Neuronal stem cell (in vitro differentiated cells): ENCODE results near the gene ADH5. TPM values are rescaled to one million over a fixed set of nuclear protein-coding genes. Genes with fewer than 3 reads are reported as not detected.

Experiments used
- DNase-seq: peaks from one replicate; pipeline ENCODE4 v3.0.0-alpha.2; 2013; ENCODE audit warnings: low spot score
- H2AFZ ChIP-seq: one replicate; pipeline ENCODE4 v1.6.1; 2013; ENCODE audit warnings: mild to moderate bottlenecking, low read length, inconsistent platforms
- H2AK5ac ChIP-seq: 2 replicates; pipeline ENCODE4 v1.6.1; 2013; ENCODE audit warnings: low read depth, mild to moderate bottlenecking, inconsistent platforms, low read length, moderate library complexity, mixed read lengths
- H2BK120ac ChIP-seq: 2 replicates; pipeline ENCODE4 v1.6.1; 2013; ENCODE audit warnings: low read depth, mild to moderate bottlenecking, inconsistent platforms, low read length, moderate library complexity, mixed read lengths
- H2BK12ac ChIP-seq: one replicate; pipeline ENCODE4 v1.6.1; 2013; ENCODE audit warnings: low read length, inconsistent platforms
- H2BK15ac ChIP-seq: 2 replicates; pipeline ENCODE4 v1.6.1; 2013; ENCODE audit warnings: mild to moderate bottlenecking, low read length, inconsistent platforms, mixed read lengths
- H2BK5ac ChIP-seq: one replicate; pipeline ENCODE4 v1.6.1; 2013; ENCODE audit warnings: inconsistent platforms, mild to moderate bottlenecking, low read length, moderate library complexity
- H3K14ac ChIP-seq: one replicate; pipeline ENCODE4 v1.6.1; 2013; ENCODE audit warnings: low read length, inconsistent platforms
- H3K18ac ChIP-seq: 2 replicates; pipeline ENCODE4 v1.6.1; 2013; ENCODE audit warnings: low read length, inconsistent platforms
- H3K23ac ChIP-seq: 2 replicates; pipeline ENCODE4 v1.6.1; 2013; ENCODE audit warnings: low read depth, mild to moderate bottlenecking, mixed read lengths, low read length, inconsistent platforms; ENCODE audit not compliant: poor library complexity
- H3K27ac ChIP-seq: replicated peaks from 3 replicates; pipeline ENCODE4 v1.5.1; 2013; ENCODE audit warnings: low read length, inconsistent platforms
- H3K27me3 ChIP-seq, 3 experiments: 2 replicates each; pipeline ENCODE4 v1.6.1; 2013; ENCODE audit warnings: low read length in 3 of 3, mild to moderate bottlenecking in 2 of 3, inconsistent platforms in 1 of 3, low read depth in 1 of 3, mixed read lengths in 1 of 3, moderate library complexity in 1 of 3; ENCODE audit not compliant: control insufficient read depth in 3 of 3, insufficient read depth in 3 of 3
- H3K36me3 ChIP-seq, 2 donors: replicated peaks in 1 of 2; 2 replicates each; pipeline ENCODE4 v1.6.1; 2013; ENCODE audit warnings: low read length in 2 of 2; ENCODE audit not compliant: control insufficient read depth in 2 of 2, insufficient read depth in 2 of 2
- H3K4ac ChIP-seq: 2 replicates; pipeline ENCODE4 v1.6.1; 2013; ENCODE audit warnings: inconsistent platforms, mild to moderate bottlenecking, low read length, moderate library complexity
- H3K4me1 ChIP-seq, 2 donors: 1 replicate in 1 of 2; 2 replicates in 1 of 2; pipeline ENCODE4 v1.6.1; 2013; ENCODE audit warnings: low read length in 2 of 2, low read depth in 1 of 2; ENCODE audit not compliant: control insufficient read depth in 2 of 2, insufficient read depth in 1 of 2
- H3K4me2 ChIP-seq: one replicate; pipeline ENCODE4 v1.6.1; 2013; ENCODE audit warnings: mild to moderate bottlenecking, low read length, inconsistent platforms; ENCODE audit not compliant: insufficient read depth, poor library complexity, severe bottlenecking
- H3K4me3 ChIP-seq, 2 donors: 2 replicates each; pipeline ENCODE4 v1.5.1; 2013; ENCODE audit warnings: low read length in 2 of 2, mild to moderate bottlenecking in 2 of 2, inconsistent platforms in 1 of 2, moderate library complexity in 1 of 2
- H3K79me1 ChIP-seq: one replicate; pipeline ENCODE4 v1.6.1; 2013; ENCODE audit warnings: low read depth, mild to moderate bottlenecking, inconsistent platforms, low read length, moderate library complexity
- H3K9ac ChIP-seq: one replicate; pipeline ENCODE4 v1.6.1; 2013; ENCODE audit warnings: mild to moderate bottlenecking, low read depth, low read length, inconsistent platforms; ENCODE audit not compliant: poor library complexity
- H3K9me3 ChIP-seq, 2 donors: replicated peaks in 1 of 2; 2 replicates each; pipeline versions ENCODE3 to v1.6.1; 2013; ENCODE audit warnings: low read length in 2 of 2, mild to moderate bottlenecking in 2 of 2, inconsistent platforms in 1 of 2, low read depth in 1 of 2, mixed read lengths in 1 of 2, moderate library complexity in 1 of 2; ENCODE audit not compliant: control insufficient read depth in 2 of 2, insufficient read depth in 1 of 2
- H4K8ac ChIP-seq: one replicate; pipeline ENCODE4 v1.6.1; 2013; ENCODE audit warnings: low read depth, mild to moderate bottlenecking, inconsistent platforms, low read length, moderate library complexity
- H4K91ac ChIP-seq: one replicate; pipeline ENCODE4 v1.6.1; 2013; ENCODE audit warnings: low read length, low read depth, mild to moderate bottlenecking, inconsistent platforms; ENCODE audit not compliant: poor library complexity
- WGBS, 2 donors: extraction: QIAGEN DNeasy Blood & Tissue Kit; methylation state at CpG; one replicate each; pipeline ENCODE4 v1.1.7; 2013; ENCODE audit warnings: missing lambda C conversion rate in 2 of 2, mixed read lengths in 1 of 2; ENCODE audit not compliant: insufficient read length in 2 of 2, insufficient replicate concordance in 1 of 2; ENCODE audit errors: extremely low coverage in 2 of 2; 5-methylcytosine and 5-hydroxymethylcytosine counted together
- polyA plus RNA-seq, 2 experiments: library from polyadenylated mRNA; stranded (reverse); fragments of 200-250 nt; gene quantifications; one replicate each; pipeline ENCODE4 v1.2.3, GENCODE V29; 2013

ADH5 gene
- polyA plus RNA-seq (2013, experiment 1 of 2), result 162 TPM
- polyA plus RNA-seq (2013, experiment 2 of 2), result 165 TPM

GRCh38 chr4:99088481-99089365, at the start of gene ADH5:
Gene ADH5 (minus strand): TSS chr4:99088788. CDS start chr4:99088700, 88 bp downstream.
- WGBS, 2 donors, result no CpG with 5 or more reads among the region's 53 CpGs
- Histone ChIP-seq H3K9ac (peak within 1 kb of the TSS; percentile 95), H3K36me3 (peaks cover 13 to 29% of the 10 kb centered on the region in 2 donors)

GRCh38 chr4:99136329-99136728, 47.7 kb upstream of the ADH5 start:
- H3K4me1 ChIP-seq, result no peaks in the 10 kb centered on the region
- H2AK5ac ChIP-seq, result no peak overlapping the region
- no peaks in the 10 kb centered on the region for H3K27me3 ChIP-seq
- H2BK5ac ChIP-seq, result no peak overlapping the region
- no peak overlapping the region for H3K27ac ChIP-seq
- H3K14ac ChIP-seq, result no peak overlapping the region
- no peak for DNase-seq
- no peak overlapping the region for H2BK12ac ChIP-seq
- H3K18ac ChIP-seq, result no peak overlapping the region
- no peak overlapping the region for H3K23ac ChIP-seq
- H4K91ac ChIP-seq, result no peak overlapping the region
- H4K8ac ChIP-seq, result no peak overlapping the region
- no peak overlapping the region for H3K4ac ChIP-seq
- no peak overlapping the region for H3K4me3 ChIP-seq
- H2AFZ ChIP-seq, result no peak overlapping the region
- H3K9ac ChIP-seq, result no peak overlapping the region
- H2BK120ac ChIP-seq, result no peak overlapping the region
- no peak overlapping the region for H3K4me2 ChIP-seq
- no peaks in the 10 kb centered on the region for H3K36me3 ChIP-seq
- no peaks in the 10 kb centered on the region for H3K9me3 ChIP-seq
- no peak overlapping the region for H2BK15ac ChIP-seq
- H3K79me1 ChIP-seq, result no peaks in the 10 kb centered on the region

More at GRCh38 chr4:99088481-99089365, at the start of gene ADH5:
- peaks cover 2 to 3% of the 10 kb centered on the region in 2 donors for H3K4me1 ChIP-seq
- no peak within 1 kb of the TSS for H4K8ac ChIP-seq
- H3K4me2 ChIP-seq, result peak within 1 kb of the TSS; percentile 60
- peak within 1 kb of the TSS; percentile 97 for H3K23ac ChIP-seq
- H2AK5ac ChIP-seq, result no peak within 1 kb of the TSS
- H3K18ac ChIP-seq, result peak within 1 kb of the TSS; percentile 99
- no peak within 1 kb of the TSS for H2BK15ac ChIP-seq
- H4K91ac ChIP-seq, result no peak within 1 kb of the TSS
- H3K4ac ChIP-seq, result no peak within 1 kb of the TSS
- H2BK120ac ChIP-seq, result no peak within 1 kb of the TSS
- DNase-seq, result peak; percentile 82
- H2BK5ac ChIP-seq, result no peak within 1 kb of the TSS
- H3K14ac ChIP-seq, result peak within 1 kb of the TSS; percentile 96
- H3K27ac ChIP-seq, result peak within 1 kb of the TSS; percentile 69
- H2BK12ac ChIP-seq, result no peak within 1 kb of the TSS
- peak within 1 kb of the TSS; percentile 82 for H2AFZ ChIP-seq
- peaks cover 2% of the 10 kb centered on the region for H3K79me1 ChIP-seq
- H3K27me3 ChIP-seq, result no peaks in the 10 kb centered on the region
- H3K4me3 ChIP-seq, result peak within 1 kb of the TSS; percentile 90 to 94
- peaks cover 0 to 11% of the 10 kb centered on the region in 2 donors for H3K9me3 ChIP-seq

GRCh38 chr4:99135541-99136162, 47.1 kb upstream of the ADH5 start:
- H2AFZ ChIP-seq, result no peak overlapping the region
- H3K4ac ChIP-seq, result no peak overlapping the region
- no peak overlapping the region for H3K4me2 ChIP-seq
- no peak overlapping the region for H3K18ac ChIP-seq
- no peak overlapping the region for H3K9ac ChIP-seq
- no peak overlapping the region for H3K4me3 ChIP-seq
- H4K8ac ChIP-seq, result no peak overlapping the region
- no peak overlapping the region for H2BK15ac ChIP-seq
- no peaks in the 10 kb centered on the region for H3K27me3 ChIP-seq
- no peak overlapping the region for H2BK5ac ChIP-seq
- no peak overlapping the region for H3K27ac ChIP-seq
- no peak overlapping the region for H4K91ac ChIP-seq
- no peak overlapping the region for H3K14ac ChIP-seq
- no peak overlapping the region for H3K23ac ChIP-seq
- DNase-seq, result no peak
- no peak overlapping the region for H2BK120ac ChIP-seq
- no peaks in the 10 kb centered on the region for H3K79me1 ChIP-seq
- no peak overlapping the region for H2BK12ac ChIP-seq
- no peaks in the 10 kb centered on the region for H3K36me3 ChIP-seq
- no CpG with 5 or more reads among the region's 3 CpGs for WGBS, 2 donors
- H3K4me1 ChIP-seq, result no peaks in the 10 kb centered on the region
- no peaks in the 10 kb centered on the region for H3K9me3 ChIP-seq
- no peak overlapping the region for H2AK5ac ChIP-seq

GRCh38 chr4:99134586-99134985, 46.0 kb upstream of the ADH5 start:
- H2AFZ ChIP-seq, result no peak overlapping the region
- no peak overlapping the region for H3K4me2 ChIP-seq
- H3K23ac ChIP-seq, result no peak overlapping the region
- H3K4me3 ChIP-seq, result no peak overlapping the region
- H4K8ac ChIP-seq, result no peak overlapping the region
- no peak overlapping the region for H2BK12ac ChIP-seq
- no peaks in the 10 kb centered on the region for H3K4me1 ChIP-seq
- peaks cover 0 to 3% of the 10 kb centered on the region in 2 donors for H3K9me3 ChIP-seq
- DNase-seq, result no peak
- no peaks in the 10 kb centered on the region for H3K36me3 ChIP-seq
- no peaks in the 10 kb centered on the region for H3K27me3 ChIP-seq
- H2AK5ac ChIP-seq, result no peak overlapping the region
- no peak overlapping the region for H3K18ac ChIP-seq
- H2BK15ac ChIP-seq, result no peak overlapping the region
- H2BK5ac ChIP-seq, result no peak overlapping the region
- no peak overlapping the region for H3K9ac ChIP-seq
- no peak overlapping the region for H4K91ac ChIP-seq
- no peak overlapping the region for H3K4ac ChIP-seq
- H3K27ac ChIP-seq, result no peak overlapping the region
- H2BK120ac ChIP-seq, result no peak overlapping the region
- no peak overlapping the region for H3K14ac ChIP-seq
- H3K79me1 ChIP-seq, result no peaks in the 10 kb centered on the region
- 100% methylated on average over 1 of the region's 3 CpGs; no CpG with 5 or more reads in 1 of the 2 donors for WGBS, 2 donors
